NCI-H510A (cell line): ENCODE measurements around the gene CD86.
A peak's percentile ranks its signal among the peaks of the same experiment; 100 is the strongest.
"Not testable (repeated sequence)": the region's sequence is repeated elsewhere in the genome, so short reads cannot be mapped to it uniquely, and the experiment has no call there.

Source experiments
- DNase-seq: peaks from one replicate; lab custom pipeline; 2025; lab: John Stamatoyannopoulos, UW

Gene CD86, protein sequence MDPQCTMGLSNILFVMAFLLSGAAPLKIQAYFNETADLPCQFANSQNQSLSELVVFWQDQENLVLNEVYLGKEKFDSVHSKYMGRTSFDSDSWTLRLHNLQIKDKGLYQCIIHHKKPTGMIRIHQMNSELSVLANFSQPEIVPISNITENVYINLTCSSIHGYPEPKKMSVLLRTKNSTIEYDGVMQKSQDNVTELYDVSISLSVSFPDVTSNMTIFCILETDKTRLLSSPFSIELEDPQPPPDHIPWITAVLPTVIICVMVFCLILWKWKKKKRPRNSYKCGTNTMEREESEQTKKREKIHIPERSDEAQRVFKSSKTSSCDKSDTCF

DNA sequence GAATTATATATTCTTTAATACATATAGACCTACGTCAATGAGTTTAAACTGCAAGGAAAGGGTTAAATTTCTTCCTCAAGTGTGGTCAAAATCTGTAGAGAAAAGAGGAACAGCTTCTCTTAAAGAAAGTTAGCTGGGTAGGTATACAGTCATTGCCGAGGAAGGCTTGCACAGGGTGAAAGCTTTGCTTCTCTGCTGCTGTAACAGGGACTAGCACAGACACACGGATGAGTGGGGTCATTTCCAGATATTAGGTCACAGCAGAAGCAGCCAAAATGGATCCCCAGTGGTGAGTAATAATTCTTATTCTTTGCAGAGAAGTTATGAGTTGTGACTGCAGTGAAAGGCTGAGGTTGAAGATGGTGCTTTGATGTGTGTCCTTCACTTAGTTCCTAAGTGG lies at the start of gene CD86:
TSS of gene CD86 (plus strand) at position 148 of the 400 bp plus-strand sequence. CDS start at position 276, 128 bp downstream.
- DNase-seq: no peak

DNA sequence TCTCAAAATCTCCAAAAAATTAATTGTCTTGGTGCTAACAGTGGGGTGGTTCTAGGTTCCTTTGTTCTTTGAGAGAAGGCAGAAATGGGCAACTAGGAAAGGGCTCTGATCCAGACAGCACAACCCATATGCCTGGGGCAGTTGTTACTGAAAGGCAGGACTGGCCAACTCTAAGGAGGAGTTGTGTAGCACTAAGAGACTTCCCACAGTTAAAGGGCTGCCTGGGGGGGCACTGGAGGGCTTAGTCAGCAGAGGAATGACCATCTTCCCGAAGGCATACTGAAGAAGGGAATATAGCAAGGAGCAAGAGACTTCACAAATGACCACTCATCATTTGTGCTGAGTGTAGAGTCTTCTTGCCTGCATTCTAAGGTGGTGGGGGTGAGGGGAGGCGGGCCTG lies 48.9 kb upstream of the CD86 start:
- DNase-seq: no peak

DNA sequence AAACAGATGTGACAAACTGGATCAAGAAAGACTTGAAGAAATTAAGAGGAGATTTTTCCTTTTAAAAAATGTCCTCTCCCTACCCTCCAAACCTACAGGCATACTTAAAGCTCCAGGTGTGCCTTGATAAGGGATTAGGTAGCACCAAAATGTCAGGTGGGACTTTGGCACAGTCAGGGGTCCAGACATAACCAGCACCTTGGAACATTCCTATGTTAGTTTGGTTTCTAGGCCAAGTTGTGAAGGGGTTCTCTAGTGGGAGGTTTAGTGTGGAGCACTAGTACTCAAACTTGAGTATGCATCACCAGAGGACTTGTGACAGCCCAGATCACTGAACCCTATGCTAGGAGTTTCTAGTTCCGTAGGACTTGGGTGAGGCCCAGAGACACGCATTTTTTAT lies 47.0 kb upstream of the CD86 start:
- no peak for DNase-seq

DNA sequence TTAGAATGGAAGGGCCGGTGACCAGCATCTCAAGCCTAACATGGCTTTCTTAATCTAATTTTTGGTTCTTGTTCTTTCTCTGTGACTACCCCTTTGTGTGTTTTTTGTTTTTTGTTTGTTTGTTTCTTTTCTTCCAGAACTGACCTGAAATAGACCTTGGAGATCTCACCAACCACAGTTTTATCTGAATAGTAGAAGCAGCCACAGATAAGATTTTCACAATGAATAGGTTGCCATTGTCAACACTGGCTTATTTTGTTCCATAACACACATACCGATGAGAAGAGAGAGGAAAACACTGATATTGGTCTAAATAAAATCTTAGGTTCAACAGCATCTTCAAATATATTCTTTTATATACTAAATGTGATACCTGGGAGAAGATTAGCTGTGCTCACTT lies 44.7 kb upstream of the CD86 start:
- DNase-seq: no peak

DNA sequence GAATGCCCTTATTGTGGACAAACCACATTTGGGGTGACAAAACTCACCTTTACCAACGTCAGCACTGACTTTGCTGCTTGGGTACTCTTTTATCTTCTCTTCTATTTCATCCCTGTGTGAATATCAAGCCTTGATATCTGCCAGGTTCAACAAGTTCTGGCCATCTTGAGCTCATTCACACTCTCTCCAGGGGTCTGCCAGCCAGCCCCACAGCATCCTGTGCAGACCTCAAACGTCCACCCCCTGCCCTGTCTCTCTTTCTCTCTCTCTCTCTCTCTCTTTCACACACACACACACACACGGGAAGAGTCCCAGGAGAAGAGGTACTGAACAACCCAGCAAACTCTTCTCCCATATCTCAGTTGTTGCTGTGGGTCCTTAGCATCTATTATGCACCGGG lies 43.8 kb upstream of the CD86 start:
- DNase-seq: no peak

DNA sequence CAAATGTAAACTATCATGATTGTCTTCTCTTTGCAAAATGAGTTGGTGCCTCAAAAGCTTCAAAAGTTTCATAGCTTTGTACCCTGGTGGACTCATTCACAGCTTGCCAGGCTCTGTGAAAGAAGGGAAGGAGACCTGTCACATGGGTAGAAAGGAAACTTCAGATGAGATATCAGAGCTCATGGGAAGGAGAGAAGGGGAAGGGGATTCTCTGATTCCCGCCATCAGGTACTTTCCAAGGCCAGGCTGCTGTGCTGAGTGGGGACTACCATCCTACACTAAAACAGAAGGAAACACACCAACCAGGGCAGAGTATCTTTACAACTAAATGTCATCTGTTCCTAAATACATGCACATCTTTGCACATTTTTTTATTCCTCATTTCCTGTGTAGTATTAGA lies 42.3 kb upstream of the CD86 start:
- no peak for DNase-seq

DNA sequence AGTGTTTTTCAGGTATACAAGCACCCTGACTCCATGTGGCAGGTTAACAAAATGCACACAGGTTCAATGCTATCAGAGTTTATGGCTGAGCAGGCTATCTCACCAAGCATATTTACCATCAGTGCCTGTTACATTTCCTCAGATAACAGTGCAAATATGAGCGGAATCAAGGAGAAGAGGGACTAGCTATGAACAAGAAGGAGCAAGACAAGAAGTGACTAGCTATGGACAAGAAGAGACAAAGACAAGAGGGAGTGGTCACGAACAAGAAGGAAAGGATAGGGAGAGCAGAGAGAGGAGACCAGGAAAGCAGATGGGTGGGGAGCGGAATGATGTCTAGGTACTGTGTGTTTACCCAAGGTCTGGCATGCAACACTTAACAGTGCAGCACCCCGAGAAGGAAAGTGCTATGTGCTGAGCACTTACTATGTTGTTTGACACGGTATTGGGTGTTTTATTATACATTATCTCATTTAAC lies 41.7 kb upstream of the CD86 start:
- no peak for DNase-seq

DNA sequence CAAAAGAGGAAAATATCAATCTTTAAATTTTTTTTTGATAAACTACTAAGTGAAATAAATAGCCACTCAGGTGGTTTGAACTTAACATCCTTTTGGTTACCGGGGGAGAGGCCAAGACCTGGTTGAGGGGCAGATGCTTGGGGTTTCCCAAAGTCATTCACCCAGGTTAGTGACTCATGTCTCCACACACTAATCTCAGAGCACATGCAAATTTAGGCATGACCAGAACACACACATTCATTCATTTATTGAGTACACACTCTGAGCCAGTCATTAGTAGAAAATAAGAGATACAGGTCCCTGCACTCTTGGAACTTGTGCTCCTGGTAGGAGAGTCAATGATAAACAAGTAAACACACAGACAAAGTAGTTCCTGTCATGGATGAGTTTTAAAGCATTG lies 40.4 kb upstream of the CD86 start:
- no peak for DNase-seq

DNA sequence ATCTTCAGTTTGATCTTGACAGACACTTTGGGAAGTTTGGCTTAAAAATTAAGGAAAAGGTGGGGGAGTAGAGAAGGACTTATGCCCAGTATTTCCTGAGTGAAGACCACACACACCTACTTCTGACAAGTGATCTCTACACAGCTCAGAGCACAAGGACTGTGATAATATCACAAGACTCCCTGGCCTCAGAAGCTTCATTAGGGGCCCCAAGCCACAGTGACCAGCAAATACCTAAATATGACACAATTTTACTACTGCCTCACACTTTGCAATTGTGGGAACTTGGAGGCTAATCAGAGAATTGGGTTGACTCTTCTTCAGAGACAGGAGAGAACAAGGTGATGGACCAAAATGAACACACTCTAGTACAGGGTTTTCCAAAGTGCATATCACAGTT lies 35.7 kb upstream of the CD86 start:
- no peak for DNase-seq

DNA sequence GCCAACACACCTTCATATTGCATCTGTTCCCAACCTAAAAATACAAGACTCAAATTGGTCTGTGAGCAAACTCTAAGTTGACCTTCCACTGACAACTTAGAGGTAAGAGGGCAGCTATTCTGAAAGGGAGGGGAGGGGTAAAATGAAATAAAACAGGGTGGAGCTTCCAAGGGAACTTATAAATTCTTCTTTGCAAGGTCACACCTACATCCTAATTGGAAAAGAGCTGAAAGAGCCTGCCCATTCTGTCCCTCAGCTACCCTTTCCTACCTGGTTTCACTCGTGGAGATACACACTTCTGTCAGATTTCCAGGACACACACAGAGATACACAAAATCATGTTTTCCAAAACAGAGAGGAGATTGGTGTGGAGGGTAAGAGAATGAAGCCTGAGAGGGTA lies 34.1 kb upstream of the CD86 start:
- no peak for DNase-seq

DNA sequence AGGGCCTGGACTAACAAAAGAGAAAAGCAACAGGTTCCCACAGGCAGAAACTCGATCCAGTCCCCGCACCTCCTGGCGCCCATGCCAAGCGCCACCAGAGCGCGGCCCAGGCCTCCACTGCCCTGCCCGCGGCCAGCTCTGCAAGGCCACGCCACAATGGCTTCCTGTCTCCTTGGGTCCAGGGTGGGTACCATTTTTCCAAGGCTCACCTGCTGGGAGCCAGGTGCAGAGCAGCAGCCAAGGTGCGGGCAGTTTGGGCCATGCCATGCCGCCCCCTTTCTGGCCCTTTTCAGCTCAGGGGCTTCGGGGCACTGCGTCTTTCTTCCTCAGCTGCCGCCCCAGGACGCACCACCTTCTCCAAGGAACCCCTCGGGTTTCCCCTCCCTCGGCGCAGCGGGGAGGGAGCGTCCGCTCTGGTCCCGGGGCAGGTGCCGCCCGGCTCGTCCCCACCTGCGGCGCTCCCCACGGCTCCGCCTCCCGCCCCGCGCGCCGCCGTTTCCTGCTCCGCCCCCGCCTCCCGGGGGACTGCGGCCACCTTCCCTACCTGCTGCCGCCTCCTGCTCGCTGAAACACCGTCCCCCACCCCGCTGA lies 33.3 kb upstream of the CD86 start, which contains the start of gene ILDR1:
TSS of gene ILDR1 (minus strand) at position 437 of the 591 bp plus-strand sequence. CDS start at position 267, 170 bp downstream.
- DNase-seq: peak; percentile 37

DNA sequence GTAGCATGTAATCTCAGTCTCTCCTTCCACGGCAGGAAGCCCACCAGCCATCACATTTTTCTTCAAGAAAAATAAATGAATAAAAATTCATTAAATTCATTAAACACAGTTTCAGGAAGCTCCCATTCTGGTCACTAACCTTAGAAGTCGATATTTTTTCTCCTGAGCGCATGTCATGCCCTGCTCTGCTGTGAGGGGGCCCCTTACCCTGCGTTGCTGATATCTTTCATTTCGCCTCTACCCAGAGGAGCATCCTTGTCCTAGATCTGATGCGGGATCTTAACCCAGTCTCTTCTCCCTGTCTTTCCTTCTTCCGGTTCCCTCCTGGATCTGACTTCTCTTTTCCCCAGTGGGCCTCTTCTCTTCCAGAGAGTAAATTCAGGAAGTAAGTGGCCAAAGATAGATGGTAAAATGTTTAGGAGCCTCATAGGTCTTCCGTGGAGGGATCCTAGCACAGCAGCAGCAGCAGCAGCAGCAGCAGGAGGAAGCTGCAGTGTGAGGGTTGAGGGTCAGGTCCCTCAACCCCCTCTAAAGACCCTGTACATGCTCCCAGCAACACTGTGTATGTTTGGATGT lies 31.7 kb upstream of the CD86 start:
- no peak for DNase-seq

DNA sequence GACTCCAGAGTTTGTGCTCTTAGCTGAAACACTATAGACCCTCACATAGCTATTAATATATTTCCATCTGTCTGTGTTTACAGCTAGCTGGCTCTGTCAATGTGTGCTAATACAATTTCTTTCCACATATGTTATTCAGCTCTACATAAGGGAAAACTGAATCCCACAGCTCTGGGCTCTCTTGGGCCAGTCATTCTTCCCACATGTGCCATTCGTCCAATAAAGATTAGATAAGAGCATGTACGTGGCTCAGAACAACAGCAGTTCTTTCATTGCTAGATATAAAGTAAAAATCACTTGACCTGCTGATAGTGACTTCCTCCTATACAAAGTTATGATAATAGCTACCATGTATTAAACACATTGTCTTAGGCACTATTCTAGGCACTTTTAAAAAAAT lies 30.4 kb upstream of the CD86 start:
- DNase-seq: no peak

DNA sequence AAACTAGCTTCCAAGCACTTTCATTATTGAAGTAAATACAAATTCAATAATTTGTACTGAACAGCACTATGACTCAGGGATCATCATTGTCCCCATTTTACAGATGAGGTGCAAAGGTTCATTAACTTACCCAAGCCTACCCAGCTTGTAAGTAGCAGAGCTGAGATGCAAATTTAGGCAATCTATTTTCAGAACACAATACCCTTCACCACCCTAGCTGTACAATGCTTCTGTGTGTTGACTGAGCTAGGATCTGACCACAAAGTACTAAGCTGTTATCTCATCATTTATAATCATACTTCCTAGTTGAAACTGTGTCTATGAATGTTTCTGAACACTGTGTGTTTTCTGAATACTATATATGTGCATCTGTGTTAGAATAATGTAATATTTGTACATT lies 29.9 kb upstream of the CD86 start:
- no peak for DNase-seq

DNA sequence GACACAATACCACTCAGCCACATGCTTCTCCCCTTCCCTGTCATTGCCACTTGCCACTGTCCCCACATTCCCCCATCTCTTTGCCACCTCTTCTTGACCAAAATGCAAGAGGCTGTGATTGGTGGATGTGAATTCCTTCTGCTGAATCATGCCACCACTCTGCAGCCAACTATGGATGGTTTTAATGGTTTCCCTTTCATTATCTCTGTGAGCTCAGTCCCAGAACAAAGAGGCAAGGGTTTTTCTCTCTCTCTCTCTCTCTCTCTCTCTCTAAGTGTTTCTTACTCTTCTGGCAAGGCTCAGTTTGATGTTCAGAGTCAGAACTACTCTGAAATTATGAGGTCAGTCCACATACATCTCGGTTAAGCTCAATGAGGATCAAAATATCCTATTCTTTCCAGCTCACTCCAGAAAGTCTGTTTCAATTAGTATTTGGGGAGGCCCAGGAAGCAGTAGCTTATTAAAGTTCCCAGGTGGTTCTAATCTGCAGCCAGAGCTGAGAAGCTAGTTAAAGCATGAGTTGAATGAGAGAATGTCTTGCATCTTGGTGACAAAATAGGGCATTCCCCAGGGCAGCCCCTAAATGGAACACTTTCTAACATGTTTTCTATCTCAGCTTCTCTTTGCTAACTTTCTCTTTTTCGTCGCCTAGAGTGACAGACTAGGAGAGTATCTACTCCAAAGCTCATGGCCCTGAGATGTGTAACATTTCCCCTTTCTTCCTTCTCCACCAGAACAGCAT lies 24.6 kb upstream of the CD86 start:
- no peak for DNase-seq

DNA sequence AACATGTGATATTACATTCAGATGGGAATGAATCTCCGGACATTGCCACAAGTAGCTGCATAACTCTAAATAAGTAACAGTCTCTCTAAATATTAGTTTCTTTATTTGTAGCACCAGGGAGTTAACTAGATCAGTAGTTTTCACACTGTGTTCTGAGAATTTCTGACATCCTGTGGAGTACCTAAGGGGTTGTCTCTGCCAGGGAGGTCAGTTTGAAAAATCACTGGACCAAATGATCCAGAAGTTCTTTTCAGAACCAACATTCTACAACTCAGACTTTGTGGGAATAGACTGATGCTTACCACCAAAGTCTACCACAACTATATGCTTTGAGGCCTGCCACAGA lies 24.1 kb upstream of the CD86 start:
- no peak for DNase-seq

DNA sequence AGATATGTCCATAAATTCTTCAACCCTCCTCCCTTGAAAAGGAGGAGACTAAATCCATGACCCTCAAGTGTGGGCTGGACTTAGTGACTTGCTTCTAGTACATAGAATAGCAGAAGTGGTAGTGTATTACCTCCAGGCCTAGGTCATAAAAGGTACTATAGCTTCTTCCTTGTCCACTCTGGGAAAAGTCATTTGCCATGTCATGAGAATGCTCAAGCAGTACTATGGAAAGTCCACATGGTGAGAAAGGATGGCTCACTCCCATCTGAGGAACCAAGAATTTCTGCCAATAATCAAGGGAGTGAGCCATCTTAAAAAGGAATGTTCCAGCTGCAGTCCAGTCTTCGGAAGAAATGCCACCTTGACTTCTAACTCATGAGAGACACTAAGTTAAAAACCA lies 22.6 kb upstream of the CD86 start:
- DNase-seq: no peak

DNA sequence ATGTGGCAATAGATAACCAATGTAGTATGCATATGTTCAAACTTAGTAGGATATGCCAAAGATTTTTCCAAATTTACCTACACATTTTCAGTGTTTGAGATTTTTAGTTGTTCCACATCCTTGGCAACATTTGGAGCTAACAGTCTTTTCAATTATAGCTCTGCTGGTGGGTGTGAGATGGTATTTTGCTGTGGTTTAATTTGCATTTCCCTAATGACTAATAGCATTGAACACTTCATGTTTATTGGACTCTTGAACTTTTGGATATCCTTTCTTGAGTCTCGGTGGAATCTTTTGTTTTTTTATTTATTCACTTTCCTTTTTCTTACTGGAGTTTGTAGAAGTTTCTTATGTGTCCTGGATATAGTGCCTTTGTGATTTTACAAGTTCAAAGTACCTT lies 22.1 kb upstream of the CD86 start:
- no peak for DNase-seq

DNA sequence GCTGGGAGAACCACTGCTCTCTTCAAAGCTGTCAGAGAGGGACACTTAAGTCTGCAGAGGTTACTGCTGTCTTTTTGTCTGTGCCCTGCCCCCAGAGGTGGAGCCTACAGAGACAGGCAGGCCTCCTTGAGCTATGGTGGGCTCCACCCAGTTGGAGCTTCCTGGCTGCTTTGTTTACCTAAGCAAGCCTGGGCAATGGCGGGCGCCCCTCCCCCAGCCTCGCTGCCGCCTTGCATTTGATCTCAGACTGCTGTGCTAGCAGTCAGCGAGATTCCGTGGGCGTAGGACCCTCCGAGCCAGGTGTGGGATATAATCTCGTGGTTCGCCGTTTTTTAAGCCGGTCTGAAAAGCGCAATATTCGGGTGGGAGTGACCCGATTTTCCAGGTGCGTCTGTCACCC lies 7.9 kb upstream of the CD86 start:
- not testable (repeated sequence) for DNase-seq

DNA sequence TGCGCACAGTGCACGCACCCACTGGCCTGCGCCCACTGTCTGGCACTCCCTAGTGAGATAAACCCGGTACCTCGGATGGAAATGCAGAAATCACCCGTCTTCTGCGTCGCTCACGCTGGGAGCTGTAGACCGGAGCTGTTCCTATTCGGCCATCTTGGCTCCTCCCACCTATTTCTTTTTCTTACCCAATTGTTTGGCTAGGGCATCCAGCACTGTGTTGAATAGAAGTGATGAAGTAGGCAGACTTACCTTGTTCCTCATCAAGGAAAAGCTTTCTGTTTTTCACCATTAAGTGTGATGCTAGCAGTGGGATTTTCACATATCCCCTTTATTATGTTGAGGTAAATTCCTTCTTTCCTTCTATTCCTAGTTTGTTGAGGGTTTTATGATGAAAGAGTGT lies 7.4 kb upstream of the CD86 start:
- not testable (repeated sequence) for DNase-seq

DNA sequence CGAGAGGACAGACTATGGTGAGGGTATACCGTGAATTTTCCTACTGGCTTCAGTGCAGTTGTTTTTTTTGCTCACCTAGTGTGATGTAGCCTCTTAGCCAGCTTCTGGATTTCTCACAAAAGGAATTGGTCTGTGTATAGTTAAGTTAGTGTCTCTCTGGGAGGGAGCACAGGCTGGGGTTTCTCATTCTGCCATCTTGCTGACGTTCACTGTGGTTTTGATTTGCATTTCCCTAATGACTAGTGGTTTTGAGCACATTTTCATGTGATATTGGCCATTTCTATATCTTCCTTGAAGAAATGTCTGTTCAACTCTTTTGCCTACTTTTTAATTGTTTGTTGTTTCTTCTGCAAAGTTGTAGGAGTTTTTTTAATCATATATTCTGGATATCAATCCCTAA lies 2.2 kb upstream of the CD86 start:
- DNase-seq: no peak

DNA sequence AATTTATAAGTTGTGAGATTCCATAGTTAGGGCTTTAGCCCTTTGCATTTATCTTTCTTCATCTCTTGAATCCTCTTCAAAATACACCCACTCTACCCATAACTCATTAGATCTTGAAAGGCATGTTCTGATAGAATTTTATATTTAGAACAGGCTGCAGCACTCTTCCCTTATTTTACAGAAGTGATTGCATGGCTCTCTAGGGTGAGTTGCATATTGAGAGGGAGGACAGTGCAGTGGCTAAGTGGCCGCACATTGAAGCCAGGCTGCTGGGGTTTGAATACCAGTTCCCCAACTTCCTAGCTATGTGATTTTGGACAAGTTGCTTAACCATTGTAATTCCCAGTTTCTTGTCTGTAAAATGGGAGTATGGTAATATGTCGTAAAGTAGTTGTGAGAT lies 2.5 kb downstream of the CD86 start:
- no peak for DNase-seq

DNA sequence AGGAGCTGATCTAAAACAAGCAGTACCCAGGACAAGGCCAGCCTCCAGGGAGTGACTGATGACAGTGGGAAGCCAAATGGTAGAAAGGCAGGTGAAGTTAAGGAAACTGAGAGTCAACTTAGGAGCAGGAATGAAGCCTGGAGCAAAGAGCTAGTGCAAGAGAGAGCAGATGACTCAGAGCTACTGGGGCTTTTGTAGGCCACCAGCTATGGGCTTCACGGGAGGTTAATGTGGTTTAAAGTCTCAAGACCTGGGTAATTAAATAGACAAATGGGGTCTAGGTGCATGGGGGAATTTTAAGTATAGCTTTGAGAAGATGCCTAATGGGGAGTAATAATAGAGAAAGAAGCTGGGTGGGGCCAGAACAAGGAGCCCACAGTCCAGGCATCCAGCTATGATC lies 3.1 kb downstream of the CD86 start:
- DNase-seq: no peak
